HTERT RPE-1 (cell line): Measurements from ENCODE around the gene STX10.
"Not testable (repeated sequence)": the region's sequence is repeated elsewhere in the genome, so short reads cannot be mapped to it uniquely, and the experiment has no call there.

Experiments used
- in situ Hi-C: fragments of 300-500 bp; cut with MboI; formaldehyde crosslinking; loops from 4 replicates; pipeline ENCODE4 v1.14.3; 2020; ENCODE audit warnings: low sequenced_read_pairs

STX10 gene

GRCh38 chr19:13150187-13150930 lies at the start of gene STX10, which contains the start of gene IER2:
STX10 (minus strand) TSS chr19:13150375; CDS start chr19:13150173, 202 bp downstream.
IER2 (plus strand) TSS chr19:13150411; CDS start chr19:13153187, 2,776 bp downstream.
- in situ Hi-C loops: no loop called here

GRCh38 chr19:13198634-13199033 lies 48.5 kb upstream of the STX10 start:
- in situ Hi-C loops: no loop called here

GRCh38 chr19:13195678-13196077 lies 45.5 kb upstream of the STX10 start:
- in situ Hi-C loops: no loop called here

- in situ Hi-C loops: no loop called here
These were observed 40.8 kb upstream of the STX10 start for GRCh38 chr19:13190781-13191540.

GRCh38 chr19:13189600-13189999 lies 39.4 kb upstream of the STX10 start:
- in situ Hi-C loops: no loop called here

GRCh38 chr19:13187419-13187818 lies 37.2 kb upstream of the STX10 start:
- in situ Hi-C loops: no loop called here

GRCh38 chr19:13186688-13187087 lies 36.5 kb upstream of the STX10 start:
- in situ Hi-C loops: not testable (repeated sequence)

GRCh38 chr19:13185763-13186657 lies 35.8 kb upstream of the STX10 start:
- in situ Hi-C loops: not testable (repeated sequence)

- in situ Hi-C loops: not testable (repeated sequence)
These were observed 34.8 kb upstream of the STX10 start for GRCh38 chr19:13184926-13185325.

- in situ Hi-C loops: no loop called here
These were observed 31.7 kb upstream of the STX10 start for GRCh38 chr19:13181747-13182388.

- in situ Hi-C loops: not testable (repeated sequence)
These were observed 28.1 kb upstream of the STX10 start for GRCh38 chr19:13178291-13178690.

GRCh38 chr19:13177584-13177983 lies 27.4 kb upstream of the STX10 start:
- in situ Hi-C loops: not testable (repeated sequence)

GRCh38 chr19:13176345-13176744 lies 26.2 kb upstream of the STX10 start:
- in situ Hi-C loops: no loop called here

GRCh38 chr19:13173139-13173737 lies 23.1 kb upstream of the STX10 start:
- in situ Hi-C loops: no loop called here

- in situ Hi-C loops: no loop called here
These were observed 22.4 kb upstream of the STX10 start for GRCh38 chr19:13172346-13173138.

- in situ Hi-C loops: no loop called here
These were observed 21.0 kb upstream of the STX10 start for GRCh38 chr19:13171146-13171545.

- in situ Hi-C loops: no loop called here
These were observed 19.6 kb upstream of the STX10 start for GRCh38 chr19:13169769-13170168.

- in situ Hi-C loops: not testable (repeated sequence)
These were observed 16.0 kb upstream of the STX10 start for GRCh38 chr19:13166151-13166550.
